Thyroid gland (tissue), 4 donors: ENCODE data around the gene TMCC3. TPM values are rescaled to one million over a fixed set of nuclear protein-coding genes. Genes with fewer than 3 reads are reported as not detected.

Experiments used
- DNase-seq, 2 donors: peaks; one replicate each; pipeline ENCODE4 v3.0.0-alpha.2; 2019
- H3K27ac ChIP-seq, 3 donors: fragments of 200-600 bp; sonication (generic); 1 replicate in 2 of 3; 2 replicates in 1 of 3; pipeline ENCODE4 v1.5.1; 2016 to 2019; ENCODE audit warnings: mild to moderate bottlenecking in 1 of 3, moderate library complexity in 1 of 3
- H3K27me3 ChIP-seq: fragments of 200-600 bp; sonication (generic); one replicate; pipeline ENCODE4 v1.5.1; 2019
- H3K36me3 ChIP-seq, 2 donors: fragments of 200-600 bp; sonication (generic); one replicate each; pipeline ENCODE4 v1.5.1; 2016 to 2019
- H3K4me1 ChIP-seq, 2 donors: fragments of 200-600 bp; sonication (generic); one replicate each; pipeline ENCODE4 v1.5.1; 2017 to 2019
- H3K4me3 ChIP-seq, 3 donors: fragments of 200-600 bp; sonication (generic); replicated peaks in 1 of 3; 1 replicate in 2 of 3; 2 replicates in 1 of 3; pipeline ENCODE4 v1.5.1; 2016; ENCODE audit warnings: mild to moderate bottlenecking in 1 of 3
- H3K9me3 ChIP-seq: fragments of 200-600 bp; sonication (generic); one replicate; pipeline ENCODE4 v1.5.1; 2017
- CTCF ChIP-seq, 6 experiments: fragments of 200-600 bp in 3 of 6; fragments of 450-650 bp in 3 of 6; sonication (generic) in 3 of 6; IDR thresholded peaks; one replicate each; pipeline ENCODE4 v1.5.1; 2016 to 2019; ENCODE audit warnings: antibody characterized with exemption in 6 of 6, mild to moderate bottlenecking in 2 of 6, inconsistent platforms in 1 of 6, moderate library complexity in 1 of 6
- POLR2A ChIP-seq, 2 donors: fragments of 450-650 bp; IDR thresholded peaks; one replicate each; pipeline ENCODE4 v1.6.1; 2017; ENCODE audit warnings: antibody characterized with exemption in 2 of 2, mild to moderate bottlenecking in 2 of 2, moderate library complexity in 1 of 2
- WGBS, 2 donors: methylation state at CpG; one replicate each; pipeline ENCODE4 v1.1.5; 2017; 5-methylcytosine and 5-hydroxymethylcytosine counted together
- intact Hi-C: fragments of 100-400 bp; cut with DNase I; formaldehyde crosslinking; loops from one replicate; pipeline ENCODE4 v1.15.1; 2023
- total RNA-seq, 4 donors: library from RNA; depleted of rRNA; stranded (reverse); fragments of >200 nt; gene quantifications; one replicate each; pipeline ENCODE4 v1.2.3, GENCODE V29; 2016

Gene TMCC3
- total RNA-seq, 4 donors from 2014 or later: 15.0 to 25.6 (median 19.3) TPM

GRCh38 chr12:94620621-94621020 lies 29.7 kb downstream of the TMCC3 start:
- Histone ChIP-seq H3K9me3 (no peaks in the 10 kb centered on the region), H3K4me1 (peaks cover 33 to 40% of the 10 kb centered on the region in 2 donors), H3K27ac (no peak overlapping the region), H3K36me3 (no peaks in the 10 kb centered on the region), H3K4me3 (no peak overlapping the region), H3K27me3 (no peaks in the 10 kb centered on the region)
- DNase-seq: no peak
- intact Hi-C loops: no loop called here
- 89% methylated on average over 3 of the region's 3 CpGs for WGBS, 2 donors
- TF ChIP-seq POLR2A (IDR thresholded peaks at IDR 0.05): no peak
- TF ChIP-seq CTCF (IDR thresholded peaks at IDR 0.05): no peak

DNA sequence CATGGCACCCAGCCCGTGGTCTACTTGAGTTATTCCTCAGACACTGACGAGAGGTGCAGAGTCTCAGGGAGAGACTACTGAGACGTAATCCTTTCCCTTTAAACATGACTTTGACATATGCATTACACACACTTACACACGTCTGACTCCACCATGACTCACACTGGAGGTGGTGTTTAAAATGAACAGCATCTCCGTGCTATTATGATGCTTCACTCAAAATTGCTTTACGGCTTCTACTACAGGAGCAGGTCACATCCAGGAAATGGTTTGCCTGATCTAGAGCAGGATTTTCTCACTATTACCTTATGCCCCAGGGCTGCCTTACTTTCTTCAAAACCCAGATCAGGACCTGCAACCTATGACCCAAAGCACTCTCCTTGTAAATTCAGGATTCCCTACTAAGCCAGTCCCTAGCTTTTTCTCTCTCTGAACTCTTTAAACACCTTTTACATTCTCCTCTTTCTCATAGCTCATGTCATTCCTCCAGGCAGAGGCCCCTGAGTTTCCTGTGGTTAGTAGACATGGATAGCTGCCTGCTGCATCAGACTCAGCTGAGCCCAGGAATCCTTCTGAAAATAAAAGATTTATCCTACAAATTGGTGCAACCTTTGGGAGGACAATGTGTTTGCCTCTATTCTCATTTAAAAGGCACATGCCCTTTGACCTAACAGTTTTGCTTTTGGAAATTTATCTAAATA lies 31.2 kb downstream of the TMCC3 start:
- 93% methylated on average over 6 of the region's 6 CpGs for WGBS, 2 donors
- TF ChIP-seq POLR2A (IDR thresholded peaks at IDR 0.05) (no peak), CTCF (IDR thresholded peaks at IDR 0.05) (no peak)
- intact Hi-C loops: no loop called here

DNA sequence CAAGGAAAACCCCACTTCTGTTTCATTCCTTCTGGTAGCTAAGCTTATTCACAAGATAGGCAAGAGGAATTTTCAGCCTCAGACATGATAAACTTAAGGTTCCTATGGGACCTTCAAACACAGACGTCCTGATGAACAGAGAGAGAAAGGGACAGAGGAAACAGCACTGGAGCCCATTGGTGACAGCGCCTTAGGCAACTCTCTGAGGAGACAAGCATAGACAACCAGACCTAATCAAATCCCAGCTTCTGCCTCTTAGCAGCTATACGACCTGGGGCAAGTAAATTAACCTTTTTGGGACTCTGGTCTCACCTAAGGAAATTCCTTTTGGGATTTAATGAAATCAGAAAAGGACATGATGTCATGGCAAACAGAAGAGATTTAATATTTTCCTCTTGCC lies 33.3 kb downstream of the TMCC3 start:
- Histone ChIP-seq H3K27me3 (no peaks in the 10 kb centered on the region), H3K4me3 (no peak overlapping the region), H3K4me1 (peaks cover 34 to 42% of the 10 kb centered on the region in 2 donors), H3K36me3 (no peaks in the 10 kb centered on the region), H3K27ac (no peak overlapping the region), H3K9me3 (no peaks in the 10 kb centered on the region)
- TF ChIP-seq CTCF (IDR thresholded peaks at IDR 0.05) (no peak), POLR2A (IDR thresholded peaks at IDR 0.05) (no peak)
- intact Hi-C loops: no loop called here
- 79 to 92% methylated on average over 3 of the region's 3 CpGs for WGBS, 2 donors
- no peak for DNase-seq

More for the DNA sequence above, 31.2 kb downstream of the TMCC3 start:
- DNase-seq: no peak
- H3K4me3 ChIP-seq: no peak overlapping the region
- H3K27ac ChIP-seq: no peak overlapping the region
- peaks cover 47 to 55% of the 10 kb centered on the region in 2 donors for H3K4me1 ChIP-seq
- H3K27me3 ChIP-seq: no peaks in the 10 kb centered on the region
- H3K9me3 ChIP-seq: no peaks in the 10 kb centered on the region
- no peaks in the 10 kb centered on the region for H3K36me3 ChIP-seq

- intact Hi-C loops: no loop called here
- Histone ChIP-seq H3K4me3 (no peak overlapping the region), H3K27me3 (no peaks in the 10 kb centered on the region), H3K36me3 (no peaks in the 10 kb centered on the region), H3K27ac (peak overlapping the region in 2 of 3 donors; percentile 24 to 66), H3K9me3 (no peaks in the 10 kb centered on the region), H3K4me1 (peaks cover 28 to 35% of the 10 kb centered on the region in 2 donors)
- no peak for TF ChIP-seq POLR2A (IDR thresholded peaks at IDR 0.05)
- TF ChIP-seq CTCF (IDR thresholded peaks at IDR 0.05): no peak
- DNase-seq: peak; percentile 12 to 44
- WGBS, 2 donors: 70 to 75% methylated on average over 11 of the region's 11 CpGs
Measured at GRCh38 chr12:94616203-94616729, 34.1 kb downstream of the TMCC3 start.
